NCI-H2196 (cell line): Measurements from ENCODE around the gene POLR1E.
A peak's percentile ranks its signal among the peaks of the same experiment; 100 is the strongest.

Source experiments
- DNase-seq: peaks from one replicate; lab custom pipeline; 2025; ENCODE audit not compliant: unreplicated experiment; lab: John Stamatoyannopoulos, UW

POLR1E gene

DNA sequence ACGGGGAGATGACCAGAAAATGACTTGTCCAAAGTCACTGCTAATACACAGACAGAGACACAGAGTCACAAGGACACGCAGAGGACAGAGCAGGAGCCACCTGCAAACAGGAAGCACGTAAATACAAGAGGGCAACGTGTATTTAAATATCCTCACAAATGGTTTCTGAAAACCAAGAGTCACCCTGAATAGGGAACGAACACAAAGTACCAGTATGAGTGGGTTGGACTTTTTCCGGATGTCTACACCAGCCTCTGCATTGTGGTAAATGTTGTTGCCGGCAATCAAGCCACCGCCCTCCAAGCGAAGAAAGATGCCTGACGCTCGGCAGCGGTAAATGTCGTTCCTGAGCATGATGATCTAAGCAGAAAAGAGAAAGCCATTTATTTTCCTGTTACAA is 46.0 kb downstream of the POLR1E start:
- DNase-seq = no peak

GRCh38 chr9:37534412-37534811 is 48.7 kb downstream of the POLR1E start:
- DNase-seq = no peak

DNA sequence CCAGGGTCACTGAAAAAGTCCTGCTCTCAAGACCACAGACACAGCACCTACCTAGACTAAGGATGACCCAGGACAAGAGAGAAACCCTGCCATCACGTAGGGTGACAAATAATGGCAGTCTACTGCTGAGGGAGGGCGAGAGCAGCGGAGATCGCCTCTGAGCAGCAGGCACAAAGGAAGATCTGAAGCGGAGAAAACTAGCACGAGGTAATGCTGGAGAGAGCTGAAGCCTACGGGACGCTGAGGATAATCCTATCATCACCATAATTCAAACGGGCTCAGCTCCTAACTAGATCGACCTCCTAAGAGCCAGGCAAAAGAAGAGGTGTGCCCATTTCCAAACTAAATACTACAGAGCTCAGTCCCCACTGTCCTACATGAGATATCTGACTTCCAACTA is 49.2 kb downstream of the POLR1E start:
- no peak for DNase-seq

- no peak for DNase-seq
Observed at GRCh38 chr9:37538099-37538498, 52.4 kb downstream of the POLR1E start.

GRCh38 chr9:37539634-37540033 is 53.9 kb downstream of the POLR1E start:
- DNase-seq = no peak

- peak; percentile 36 for DNase-seq
Observed at GRCh38 chr9:37540634-37541033, 54.9 kb downstream of the POLR1E start.

- DNase-seq = no peak
Observed at GRCh38 chr9:37541465-37541864, 55.7 kb downstream of the POLR1E start.

GRCh38 chr9:37542488-37542887 is 56.7 kb downstream of the POLR1E start:
- no peak for DNase-seq

DNA sequence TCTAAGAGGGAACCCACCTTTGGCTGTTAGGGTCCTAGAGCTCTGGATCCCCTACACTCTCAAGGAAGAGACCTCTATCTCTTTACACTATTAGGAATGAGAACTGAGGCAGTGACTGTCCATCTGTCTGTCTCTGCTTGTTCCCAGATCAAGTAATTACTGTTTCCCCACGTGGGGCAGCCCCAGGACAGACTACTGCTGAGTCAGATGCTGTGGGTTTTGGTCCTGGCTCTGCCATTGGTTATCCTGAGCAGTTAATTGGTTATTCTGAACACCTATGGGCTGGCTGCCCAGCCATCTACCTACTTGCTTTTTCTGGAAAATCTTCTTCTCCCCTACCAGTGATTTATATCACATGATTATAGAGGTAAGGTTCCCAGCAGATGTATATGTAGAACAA is 57.1 kb downstream of the POLR1E start:
- no peak for DNase-seq

GRCh38 chr9:37543468-37543867 is 57.7 kb downstream of the POLR1E start:
- no peak for DNase-seq

- no peak for DNase-seq
Observed at GRCh38 chr9:37547328-37547878, 61.7 kb downstream of the POLR1E start.

- DNase-seq = no peak
Observed at GRCh38 chr9:37549527-37549926, 63.8 kb downstream of the POLR1E start.

GRCh38 chr9:37550781-37551180 is 65.0 kb downstream of the POLR1E start:
- DNase-seq = no peak

- no peak for DNase-seq
Observed at GRCh38 chr9:37551468-37551867, 65.7 kb downstream of the POLR1E start.

DNA sequence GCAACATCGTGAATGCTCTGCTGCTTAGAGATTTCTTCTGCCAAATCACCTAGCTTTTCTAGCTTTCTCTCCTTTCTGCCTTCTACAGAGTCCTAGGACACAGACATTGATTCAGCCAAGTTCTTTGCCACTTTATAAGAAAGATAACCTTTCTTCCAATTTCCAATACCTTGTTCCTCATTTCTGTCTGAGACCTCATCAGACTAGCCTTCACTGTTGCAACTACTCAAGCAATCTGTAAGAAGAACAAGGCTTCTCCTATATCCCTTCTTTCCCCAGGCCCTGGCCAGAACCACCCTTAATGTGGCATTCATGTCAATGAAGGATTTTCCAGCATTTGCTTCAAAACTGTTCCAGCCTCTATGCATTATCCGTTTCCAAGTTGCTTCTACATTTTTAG is 66.1 kb downstream of the POLR1E start:
- DNase-seq = no peak
